ENCODE measurements around the gene EHD4. TPM values are rescaled to one million over a fixed set of nuclear protein-coding genes. Genes with fewer than 3 reads are reported as not detected.

Gene EHD4
- total and polyA plus RNA-seq, 9 of the 15 experiments (the other 6 are each of a cell fraction or from before 2014, with no cell fraction given): 0.89 to 10.3 (median 6.4) TPM

DNA sequence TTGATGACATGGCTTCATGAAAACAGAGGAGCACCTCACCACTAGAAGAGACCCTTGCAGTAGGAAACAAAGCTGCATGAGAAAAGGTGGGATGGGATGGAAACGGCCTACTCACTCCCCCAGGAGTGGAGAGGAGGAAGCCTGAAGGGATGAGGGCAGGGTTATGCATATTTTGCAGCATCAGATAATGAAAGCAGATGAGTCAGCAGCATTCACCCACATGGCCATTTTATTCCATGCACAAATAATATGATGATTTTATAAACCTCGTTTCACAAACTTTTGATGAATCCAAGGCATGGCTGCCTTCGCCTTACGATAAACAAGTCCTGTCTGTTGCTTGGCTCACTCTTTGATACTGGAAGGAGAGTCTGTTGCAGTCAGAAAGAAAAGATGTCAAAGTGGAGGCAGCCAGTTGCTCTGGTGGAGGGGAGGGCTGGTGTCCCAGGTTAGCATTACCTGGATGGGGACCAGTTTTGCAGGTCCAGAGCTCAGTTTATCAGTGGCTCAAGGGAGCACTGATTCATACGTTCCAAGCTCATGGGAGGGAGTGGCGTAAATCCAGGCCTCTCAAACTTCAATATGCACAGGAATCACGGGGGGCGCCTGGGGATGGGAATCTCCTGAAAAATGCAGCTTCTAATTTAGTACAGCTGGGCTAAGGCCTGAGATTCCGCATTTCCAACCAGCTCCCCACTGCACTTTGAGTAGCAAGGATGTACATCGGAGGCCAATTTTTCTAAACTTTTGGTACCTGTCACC, 9.2 kb upstream of the EHD4 start (continued):
- TF ChIP-seq, protein P1, sequence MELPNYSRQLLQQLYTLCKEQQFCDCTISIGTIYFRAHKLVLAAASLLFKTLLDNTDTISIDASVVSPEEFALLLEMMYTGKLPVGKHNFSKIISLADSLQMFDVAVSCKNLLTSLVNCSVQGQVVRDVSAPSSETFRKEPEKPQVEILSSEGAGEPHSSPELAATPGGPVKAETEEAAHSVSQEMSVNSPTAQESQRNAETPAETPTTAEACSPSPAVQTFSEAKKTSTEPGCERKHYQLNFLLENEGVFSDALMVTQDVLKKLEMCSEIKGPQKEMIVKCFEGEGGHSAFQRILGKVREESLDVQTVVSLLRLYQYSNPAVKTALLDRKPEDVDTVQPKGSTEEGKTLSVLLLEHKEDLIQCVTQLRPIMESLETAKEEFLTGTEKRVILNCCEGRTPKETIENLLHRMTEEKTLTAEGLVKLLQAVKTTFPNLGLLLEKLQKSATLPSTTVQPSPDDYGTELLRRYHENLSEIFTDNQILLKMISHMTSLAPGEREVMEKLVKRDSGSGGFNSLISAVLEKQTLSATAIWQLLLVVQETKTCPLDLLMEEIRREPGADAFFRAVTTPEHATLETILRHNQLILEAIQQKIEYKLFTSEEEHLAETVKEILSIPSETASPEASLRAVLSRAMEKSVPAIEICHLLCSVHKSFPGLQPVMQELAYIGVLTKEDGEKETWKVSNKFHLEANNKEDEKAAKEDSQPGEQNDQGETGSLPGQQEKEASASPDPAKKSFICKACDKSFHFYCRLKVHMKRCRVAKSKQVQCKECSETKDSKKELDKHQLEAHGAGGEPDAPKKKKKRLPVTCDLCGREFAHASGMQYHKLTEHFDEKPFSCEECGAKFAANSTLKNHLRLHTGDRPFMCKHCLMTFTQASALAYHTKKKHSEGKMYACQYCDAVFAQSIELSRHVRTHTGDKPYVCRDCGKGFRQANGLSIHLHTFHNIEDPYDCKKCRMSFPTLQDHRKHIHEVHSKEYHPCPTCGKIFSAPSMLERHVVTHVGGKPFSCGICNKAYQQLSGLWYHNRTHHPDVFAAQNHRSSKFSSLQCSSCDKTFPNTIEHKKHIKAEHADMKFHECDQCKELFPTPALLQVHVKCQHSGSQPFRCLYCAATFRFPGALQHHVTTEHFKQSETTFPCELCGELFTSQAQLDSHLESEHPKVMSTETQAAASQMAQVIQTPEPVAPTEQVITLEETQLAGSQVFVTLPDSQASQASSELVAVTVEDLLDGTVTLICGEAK (IDR thresholded peaks at IDR 0.05): no peak
- TF ChIP-seq, protein P1 (CRISPR knock-in tag; IDR thresholded peaks at IDR 0.05): no peak
- TF ChIP-seq FOXM1 (IDR thresholded peaks at IDR 0.05; ENCODE audit: low read depth) (no peak), FOXM1 (CRISPR knock-in tag; IDR thresholded peaks at IDR 0.05; ENCODE audit: low read depth) (no peak), ZEB2 (IDR thresholded peaks at IDR 0.05) (no peak), GTF2E2 (tag; IDR thresholded peaks at IDR 0.05) (no peak), TEAD2 (tag; IDR thresholded peaks at IDR 0.05) (no peak), POLR3A (IDR thresholded peaks at IDR 0.05; ENCODE audit: borderline replicate concordance, extremely low read depth, insufficient read depth, insufficient read length) (no peak), SIRT6 (IDR thresholded peaks at IDR 0.05; ENCODE audit: low read depth, low read length) (no peak)
- TF ChIP-seq, protein P2, sequence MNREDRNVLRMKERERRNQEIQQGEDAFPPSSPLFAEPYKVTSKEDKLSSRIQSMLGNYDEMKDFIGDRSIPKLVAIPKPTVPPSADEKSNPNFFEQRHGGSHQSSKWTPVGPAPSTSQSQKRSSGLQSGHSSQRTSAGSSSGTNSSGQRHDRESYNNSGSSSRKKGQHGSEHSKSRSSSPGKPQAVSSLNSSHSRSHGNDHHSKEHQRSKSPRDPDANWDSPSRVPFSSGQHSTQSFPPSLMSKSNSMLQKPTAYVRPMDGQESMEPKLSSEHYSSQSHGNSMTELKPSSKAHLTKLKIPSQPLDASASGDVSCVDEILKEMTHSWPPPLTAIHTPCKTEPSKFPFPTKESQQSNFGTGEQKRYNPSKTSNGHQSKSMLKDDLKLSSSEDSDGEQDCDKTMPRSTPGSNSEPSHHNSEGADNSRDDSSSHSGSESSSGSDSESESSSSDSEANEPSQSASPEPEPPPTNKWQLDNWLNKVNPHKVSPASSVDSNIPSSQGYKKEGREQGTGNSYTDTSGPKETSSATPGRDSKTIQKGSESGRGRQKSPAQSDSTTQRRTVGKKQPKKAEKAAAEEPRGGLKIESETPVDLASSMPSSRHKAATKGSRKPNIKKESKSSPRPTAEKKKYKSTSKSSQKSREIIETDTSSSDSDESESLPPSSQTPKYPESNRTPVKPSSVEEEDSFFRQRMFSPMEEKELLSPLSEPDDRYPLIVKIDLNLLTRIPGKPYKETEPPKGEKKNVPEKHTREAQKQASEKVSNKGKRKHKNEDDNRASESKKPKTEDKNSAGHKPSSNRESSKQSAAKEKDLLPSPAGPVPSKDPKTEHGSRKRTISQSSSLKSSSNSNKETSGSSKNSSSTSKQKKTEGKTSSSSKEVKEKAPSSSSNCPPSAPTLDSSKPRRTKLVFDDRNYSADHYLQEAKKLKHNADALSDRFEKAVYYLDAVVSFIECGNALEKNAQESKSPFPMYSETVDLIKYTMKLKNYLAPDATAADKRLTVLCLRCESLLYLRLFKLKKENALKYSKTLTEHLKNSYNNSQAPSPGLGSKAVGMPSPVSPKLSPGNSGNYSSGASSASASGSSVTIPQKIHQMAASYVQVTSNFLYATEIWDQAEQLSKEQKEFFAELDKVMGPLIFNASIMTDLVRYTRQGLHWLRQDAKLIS (CRISPR knock-in tag; IDR thresholded peaks at IDR 0.05): no peak
- TF ChIP-seq, protein P3, sequence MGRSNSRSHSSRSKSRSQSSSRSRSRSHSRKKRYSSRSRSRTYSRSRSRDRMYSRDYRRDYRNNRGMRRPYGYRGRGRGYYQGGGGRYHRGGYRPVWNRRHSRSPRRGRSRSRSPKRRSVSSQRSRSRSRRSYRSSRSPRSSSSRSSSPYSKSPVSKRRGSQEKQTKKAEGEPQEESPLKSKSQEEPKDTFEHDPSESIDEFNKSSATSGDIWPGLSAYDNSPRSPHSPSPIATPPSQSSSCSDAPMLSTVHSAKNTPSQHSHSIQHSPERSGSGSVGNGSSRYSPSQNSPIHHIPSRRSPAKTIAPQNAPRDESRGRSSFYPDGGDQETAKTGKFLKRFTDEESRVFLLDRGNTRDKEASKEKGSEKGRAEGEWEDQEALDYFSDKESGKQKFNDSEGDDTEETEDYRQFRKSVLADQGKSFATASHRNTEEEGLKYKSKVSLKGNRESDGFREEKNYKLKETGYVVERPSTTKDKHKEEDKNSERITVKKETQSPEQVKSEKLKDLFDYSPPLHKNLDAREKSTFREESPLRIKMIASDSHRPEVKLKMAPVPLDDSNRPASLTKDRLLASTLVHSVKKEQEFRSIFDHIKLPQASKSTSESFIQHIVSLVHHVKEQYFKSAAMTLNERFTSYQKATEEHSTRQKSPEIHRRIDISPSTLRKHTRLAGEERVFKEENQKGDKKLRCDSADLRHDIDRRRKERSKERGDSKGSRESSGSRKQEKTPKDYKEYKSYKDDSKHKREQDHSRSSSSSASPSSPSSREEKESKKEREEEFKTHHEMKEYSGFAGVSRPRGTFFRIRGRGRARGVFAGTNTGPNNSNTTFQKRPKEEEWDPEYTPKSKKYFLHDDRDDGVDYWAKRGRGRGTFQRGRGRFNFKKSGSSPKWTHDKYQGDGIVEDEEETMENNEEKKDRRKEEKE (IDR thresholded peaks at IDR 0.05; ENCODE audit: borderline replicate concordance in 1 of 2, control insufficient read depth in 1 of 2, low read depth in 2 of 2, low read length in 1 of 2): no peak

Measured in K562 (cell line).